Activated naive CD8-positive, alpha-beta T cell treated with anti-CD3 and anti-CD28 coated beads, Interleukin-2, amount 50 U/mL, for 16 hours (primary cell): ENCODE data around the gene METTL16.
A peak's percentile ranks its signal among the peaks of the same experiment; 100 is the strongest.

Experiments used
- DNase-seq: peaks from one replicate; pipeline ENCODE4 v3.0.0-alpha.2; 2020; ENCODE audit warnings: low read depth, low spot score

METTL16 gene

DNA sequence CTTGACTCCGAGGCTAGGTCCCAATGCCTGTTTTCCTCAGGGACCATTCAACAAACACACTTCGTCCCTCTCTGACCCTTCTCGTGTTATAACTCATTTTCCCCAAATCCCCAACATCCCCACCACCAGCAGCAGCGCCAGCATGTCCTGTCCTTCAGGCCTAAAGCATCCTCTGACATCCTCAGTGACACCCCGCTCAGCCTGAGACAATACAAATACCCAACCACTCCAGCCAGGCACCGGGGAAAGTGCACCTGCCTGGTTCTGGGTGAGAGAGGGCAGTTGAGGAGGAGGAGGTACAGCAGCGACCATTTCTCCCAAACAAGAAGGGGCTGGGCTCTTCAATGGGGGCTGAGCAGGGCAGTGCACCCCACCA lies 115.5 kb downstream of the METTL16 start:
- no peak for DNase-seq

DNA sequence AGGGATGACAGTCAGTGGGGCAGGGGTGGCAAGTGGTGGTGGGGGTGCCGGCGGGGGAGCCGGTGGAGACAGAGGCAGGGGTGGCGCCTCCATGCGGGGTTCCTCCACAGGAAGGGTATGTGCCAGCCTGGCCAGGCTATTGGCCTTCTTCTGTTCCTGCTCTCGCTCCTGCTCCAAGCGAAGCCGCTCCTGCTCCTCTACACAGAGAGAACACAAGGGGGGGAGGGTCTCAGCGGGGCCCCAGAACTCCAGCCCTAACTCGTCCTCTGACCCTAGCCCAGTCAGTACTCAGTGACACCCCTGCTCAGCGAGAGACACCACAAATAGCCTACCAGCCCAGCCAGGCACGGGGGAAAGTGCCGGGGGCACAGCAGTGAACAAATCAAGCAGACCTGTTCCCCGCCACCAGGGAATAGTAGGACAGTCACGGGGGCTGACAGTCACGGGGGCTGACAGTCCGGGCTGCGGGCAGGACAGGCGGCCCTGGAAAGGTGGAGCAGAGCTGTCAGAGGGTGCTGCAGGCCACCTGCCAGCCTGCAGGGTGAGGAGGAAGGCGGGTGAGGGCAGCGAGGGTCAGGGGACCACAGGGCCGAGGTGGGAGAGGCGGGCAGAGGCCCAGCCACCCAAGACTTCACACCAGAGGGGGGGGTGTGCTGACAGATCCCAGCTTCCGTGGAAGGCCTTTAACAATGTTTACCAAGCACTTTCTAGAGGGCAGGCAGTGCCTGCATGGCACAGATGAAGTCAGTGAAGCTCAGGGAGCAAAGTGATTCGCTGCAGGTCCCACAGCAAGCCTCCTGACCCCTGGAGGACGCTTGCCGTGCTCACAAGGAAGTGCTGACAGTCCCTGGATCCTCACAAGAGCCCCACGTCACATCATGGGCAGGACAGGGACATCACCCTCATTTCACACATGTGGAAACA lies 116.2 kb downstream of the METTL16 start:
- no peak for DNase-seq

DNA sequence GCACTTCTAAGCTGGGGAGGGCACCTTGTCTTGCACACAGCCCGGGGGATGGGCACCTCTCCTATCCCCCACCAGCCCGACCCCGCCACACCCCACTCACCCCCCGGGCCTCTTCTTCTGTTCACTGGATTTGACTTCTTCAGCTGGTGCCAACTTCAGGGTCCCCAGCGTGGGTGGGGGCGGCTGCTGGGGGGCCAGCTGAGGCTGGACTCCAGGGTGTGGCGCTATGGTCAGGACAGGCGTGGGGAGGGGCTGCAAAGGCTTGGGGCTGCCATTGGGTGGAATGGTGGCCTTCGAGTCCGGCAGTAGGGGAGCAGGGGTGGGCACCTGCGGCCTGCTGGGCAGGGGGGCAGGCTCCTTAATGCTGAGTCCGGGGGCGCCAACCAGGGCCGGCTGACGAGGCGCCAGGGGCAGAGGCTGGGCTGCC lies 116.9 kb downstream of the METTL16 start:
- no peak for DNase-seq

DNA sequence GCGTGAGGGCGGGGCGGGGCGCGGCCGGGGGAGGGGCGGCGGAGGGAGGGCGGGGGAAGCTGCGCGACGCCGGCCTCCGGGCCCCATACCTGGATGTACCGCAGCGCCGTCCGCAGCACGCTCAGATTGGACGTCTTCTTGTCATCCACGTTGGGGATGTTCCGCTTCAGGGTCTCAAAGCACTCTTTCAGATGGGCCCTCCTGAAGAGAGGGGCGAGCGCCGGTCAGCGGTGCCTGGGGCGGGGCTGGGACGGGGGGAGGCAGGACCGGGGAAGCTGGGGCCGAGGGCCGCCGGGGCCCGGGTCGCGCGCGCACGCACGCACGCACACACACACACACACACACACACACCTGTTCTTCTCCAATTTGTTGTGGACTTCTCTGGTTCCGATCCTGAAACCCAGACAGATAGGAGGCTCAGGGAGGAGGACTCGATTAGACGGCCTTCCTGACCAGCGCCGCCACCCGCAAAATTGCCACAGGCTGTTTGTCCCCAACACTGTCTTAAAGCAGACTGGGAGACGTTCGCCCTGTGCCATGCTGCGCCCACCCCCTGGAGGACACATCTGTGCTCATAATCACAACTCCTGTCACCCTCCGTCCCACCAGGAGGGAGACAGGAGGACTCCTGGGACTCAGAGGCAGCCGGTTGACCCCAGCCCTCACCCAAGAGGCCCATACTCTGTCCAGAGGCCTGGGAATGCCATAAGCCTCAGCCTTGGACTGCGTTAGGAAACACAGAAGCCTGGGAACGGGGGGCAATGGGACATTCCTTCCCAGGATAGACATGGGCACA lies 117.5 kb downstream of the METTL16 start:
- DNase-seq: no peak

DNA sequence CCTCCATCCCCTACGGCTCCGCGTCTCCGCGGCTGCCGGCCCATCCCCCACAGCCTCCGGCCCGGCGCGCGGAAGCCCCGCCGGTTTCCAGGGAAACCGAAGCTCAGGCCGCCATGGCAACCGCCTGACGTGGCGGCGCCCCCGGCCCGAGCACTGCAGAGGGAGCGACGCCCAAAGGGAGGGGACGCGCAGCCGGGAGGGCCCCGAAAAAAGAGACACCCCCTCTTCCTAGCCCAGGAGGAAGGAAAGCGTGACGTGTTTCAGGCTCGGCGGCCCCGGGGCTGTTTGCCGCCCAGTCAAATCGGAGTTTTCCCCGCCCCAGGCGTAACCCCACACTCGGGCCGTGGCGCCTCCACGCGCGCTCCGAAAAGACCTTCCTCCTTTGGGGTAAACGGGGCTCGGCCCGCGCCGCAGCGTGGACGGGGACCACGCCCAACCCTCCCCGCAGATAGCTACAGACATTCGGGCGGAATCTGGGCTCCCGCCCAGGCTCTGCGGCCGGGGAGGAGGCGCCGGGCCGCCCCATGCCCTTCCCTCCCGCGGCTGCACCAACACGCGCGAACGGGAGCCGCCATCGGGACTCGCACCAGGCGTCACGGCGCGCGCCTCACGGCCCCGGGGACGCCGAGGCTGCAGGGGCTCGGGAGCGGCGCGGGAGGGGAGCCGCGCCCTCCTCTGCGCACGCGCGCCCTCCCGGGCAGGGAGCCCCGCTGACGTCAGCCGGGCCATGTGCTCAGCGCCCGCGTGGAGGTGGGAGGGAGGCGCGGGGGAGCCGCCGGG lies 118.3 kb downstream of the METTL16 start:
- DNase-seq: peak; percentile 81

DNA sequence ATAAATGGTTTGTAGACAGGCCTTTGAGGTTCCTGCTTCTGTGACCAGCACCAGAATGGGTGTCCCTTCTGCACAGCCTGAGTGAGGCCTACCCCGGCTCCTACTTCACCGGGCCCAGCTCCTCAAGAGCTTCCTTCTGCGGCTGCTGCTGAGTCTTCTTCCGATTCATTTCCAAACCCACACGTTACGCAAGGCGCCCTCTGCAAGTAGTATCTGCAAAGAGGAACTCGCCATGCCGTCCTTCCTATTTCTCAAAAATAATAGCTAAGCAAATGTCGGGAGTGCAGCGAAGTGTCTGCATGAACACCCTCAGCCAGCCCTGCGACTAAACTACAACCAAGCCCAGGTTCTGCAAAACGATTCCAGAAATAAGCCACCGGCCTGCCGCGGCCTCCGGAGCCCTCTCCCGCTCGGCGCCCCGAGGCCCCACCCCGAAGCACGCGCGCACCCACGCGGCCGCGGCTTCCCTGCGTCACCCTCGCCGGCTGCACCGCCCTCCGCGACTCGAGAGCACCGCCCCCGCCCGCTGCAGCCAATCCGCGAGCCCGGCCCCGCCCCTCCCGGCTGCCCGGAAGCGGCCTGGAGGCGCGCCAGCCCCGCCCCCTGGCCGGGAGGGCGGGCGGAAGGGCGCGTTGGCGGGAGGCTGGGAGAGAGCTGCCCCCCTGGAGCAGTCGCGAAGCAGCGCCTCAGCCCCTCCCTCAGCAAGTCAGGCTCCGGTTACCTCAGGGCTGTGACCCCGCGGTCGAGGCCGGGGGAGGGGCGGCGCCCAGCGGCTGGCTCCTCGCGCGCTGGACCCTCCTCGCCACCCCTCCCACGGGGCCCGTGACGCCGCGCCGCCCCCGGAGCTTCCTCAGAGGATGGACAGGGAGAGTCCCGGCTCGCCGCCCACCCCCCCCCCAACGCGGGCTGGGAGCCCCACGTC lies 119.2 kb downstream of the METTL16 start:
- DNase-seq: peak; percentile 95

DNA sequence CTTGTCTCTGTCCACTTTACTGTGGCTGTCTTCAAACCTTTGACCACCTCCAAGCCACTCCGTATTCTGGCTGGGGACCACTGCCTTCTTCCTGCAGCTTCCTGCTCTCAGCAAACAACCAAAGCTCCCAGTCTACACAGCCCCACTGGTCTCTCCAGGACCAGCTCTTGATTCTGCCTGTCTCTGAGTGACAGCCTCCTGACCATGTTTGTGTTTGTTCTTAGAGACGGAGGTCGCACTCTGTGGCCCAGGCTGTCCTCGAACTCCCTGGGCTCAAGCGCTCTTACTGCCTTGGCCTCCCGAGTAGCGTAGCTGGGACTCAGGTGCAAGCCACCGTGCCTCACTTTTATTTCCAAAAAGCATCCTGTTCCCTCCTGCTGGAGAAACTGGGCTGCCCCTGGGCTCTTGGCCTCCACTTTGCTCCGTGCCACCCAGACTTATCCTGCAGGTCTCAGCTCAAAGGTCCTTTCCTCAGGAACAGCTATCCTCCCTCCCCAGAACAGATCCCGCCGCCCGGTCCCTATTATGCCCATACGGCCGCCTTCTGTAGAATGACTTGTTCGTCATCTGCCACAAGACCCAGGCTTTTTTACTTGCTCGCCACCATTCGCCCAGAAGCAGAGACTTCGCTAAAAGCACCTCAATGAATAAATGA lies 120.0 kb downstream of the METTL16 start:
- DNase-seq: no peak

DNA sequence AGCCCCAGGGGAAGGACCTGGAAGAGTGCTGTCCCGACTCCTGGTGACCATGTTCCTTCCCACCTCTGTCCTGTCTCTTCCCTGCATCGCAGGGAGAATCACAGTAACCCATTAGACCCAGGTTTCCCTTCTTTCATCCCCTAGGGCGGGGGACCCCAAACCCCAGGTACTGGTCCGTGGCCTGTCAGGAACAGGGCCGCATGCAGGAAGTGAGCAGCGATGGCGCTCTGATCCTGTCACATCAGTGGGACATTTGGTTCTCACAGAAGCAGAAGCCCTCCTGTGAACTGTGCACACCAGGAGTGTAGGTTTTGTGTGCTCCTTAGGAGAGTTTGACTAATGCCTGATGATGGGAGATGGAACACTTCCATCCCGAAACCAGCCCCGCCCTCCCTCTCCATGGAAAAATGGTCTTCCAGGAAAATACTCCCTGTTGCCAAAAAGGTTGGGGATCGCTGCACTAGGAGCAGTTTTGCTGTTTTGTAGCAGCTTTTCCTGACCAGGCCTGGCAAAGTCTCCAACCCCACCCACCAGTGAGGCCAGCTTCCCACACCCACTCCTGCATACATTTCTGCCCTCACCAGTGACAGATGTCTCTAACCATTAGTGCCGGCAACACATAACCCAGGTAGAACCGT lies 121.4 kb downstream of the METTL16 start:
- no peak for DNase-seq

DNA sequence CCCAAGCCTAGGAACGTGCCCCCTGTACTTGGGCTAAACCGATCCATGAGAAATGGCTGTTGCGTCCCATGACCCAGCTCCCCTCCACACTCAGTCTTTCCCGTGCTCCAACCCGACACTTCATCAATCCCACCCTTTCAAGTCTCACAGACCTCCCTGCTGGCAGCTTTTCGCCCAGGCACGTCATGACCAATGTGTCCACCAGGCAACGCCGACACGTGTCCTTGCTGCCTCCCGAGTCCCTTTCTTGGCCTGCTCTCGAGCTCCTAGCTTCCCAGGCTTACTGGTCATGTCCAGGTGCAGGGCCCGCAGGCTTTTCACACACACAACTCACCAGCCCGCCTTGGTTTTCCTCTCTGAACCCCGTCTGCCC lies 123.0 kb downstream of the METTL16 start:
- DNase-seq: no peak

DNA sequence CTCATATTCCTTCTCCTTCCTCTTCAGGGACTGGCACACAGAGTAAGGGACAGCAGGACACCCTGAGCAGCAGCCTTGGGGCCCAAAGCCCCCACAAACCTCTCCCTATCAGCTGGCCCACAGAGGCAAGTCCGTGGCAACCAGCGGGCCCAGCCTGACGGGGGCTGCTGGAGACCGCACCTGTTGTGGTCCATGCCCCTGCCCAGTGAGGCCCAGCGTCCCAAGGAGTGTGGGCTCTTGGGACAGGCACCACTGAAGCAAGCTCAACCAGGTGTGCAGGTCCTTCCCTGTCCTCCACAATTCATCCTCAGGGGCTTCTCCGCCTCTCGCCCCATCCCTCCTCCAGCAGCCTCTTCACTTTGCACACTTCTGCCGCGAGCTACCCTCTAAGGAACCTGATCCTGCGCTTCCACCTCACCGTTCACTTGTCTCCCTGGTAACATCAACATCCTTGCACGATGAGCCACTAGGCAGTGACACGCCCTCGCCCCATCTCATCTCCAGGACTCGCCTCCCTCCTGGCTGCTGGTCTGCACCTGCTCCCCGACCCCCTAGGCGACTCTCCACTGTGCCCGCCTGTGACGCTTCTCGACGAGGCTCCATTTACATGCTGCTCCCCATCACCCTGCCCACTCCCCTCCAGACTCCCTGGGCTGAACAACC lies 123.5 kb downstream of the METTL16 start:
- no peak for DNase-seq

DNA sequence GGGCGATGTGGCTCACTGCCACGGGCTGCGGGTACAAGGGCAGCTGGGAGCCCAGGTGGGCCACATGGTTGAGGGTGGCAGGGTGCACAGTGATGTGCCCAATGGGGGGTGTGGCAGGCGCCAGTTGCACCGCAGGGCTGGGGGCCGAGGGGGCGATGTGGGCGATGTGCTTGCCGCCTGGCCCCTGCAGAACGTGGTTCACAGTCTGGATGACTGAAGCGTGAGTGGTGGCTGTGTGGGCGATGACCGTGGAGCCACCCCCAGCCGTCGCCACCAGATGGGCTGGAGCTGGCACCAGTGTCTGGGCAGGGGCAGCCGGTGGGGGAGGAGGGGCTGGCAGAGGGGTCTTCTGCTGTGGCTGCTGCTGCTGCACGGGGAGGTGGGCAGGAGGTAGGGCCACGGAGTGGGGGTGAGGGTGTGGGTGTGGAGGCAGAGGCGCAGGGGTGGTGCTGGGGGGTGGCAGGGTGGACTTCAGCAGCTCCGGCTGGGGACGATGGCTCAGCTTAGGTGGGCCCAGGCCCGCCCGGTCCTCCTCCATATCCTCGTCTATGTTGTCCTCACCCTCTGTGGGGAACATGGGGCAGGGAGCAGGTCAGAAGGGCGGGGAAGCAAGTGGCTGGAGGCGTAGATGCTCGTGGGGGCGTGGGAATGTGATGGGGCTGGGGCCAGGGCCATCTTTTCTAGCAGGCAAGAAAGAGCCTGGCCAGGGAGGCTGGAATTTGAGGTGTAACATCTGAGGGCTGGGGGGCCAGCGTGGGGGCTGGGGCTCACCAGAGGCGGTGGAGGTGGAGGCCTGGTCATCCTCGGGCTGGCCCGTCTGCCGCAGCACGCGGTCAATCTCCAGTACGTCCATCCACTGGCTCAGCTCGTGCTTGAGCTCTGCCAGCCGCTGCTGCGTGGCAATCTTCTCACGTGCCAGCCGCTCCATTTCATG lies 124.3 kb downstream of the METTL16 start:
- no peak for DNase-seq

DNA sequence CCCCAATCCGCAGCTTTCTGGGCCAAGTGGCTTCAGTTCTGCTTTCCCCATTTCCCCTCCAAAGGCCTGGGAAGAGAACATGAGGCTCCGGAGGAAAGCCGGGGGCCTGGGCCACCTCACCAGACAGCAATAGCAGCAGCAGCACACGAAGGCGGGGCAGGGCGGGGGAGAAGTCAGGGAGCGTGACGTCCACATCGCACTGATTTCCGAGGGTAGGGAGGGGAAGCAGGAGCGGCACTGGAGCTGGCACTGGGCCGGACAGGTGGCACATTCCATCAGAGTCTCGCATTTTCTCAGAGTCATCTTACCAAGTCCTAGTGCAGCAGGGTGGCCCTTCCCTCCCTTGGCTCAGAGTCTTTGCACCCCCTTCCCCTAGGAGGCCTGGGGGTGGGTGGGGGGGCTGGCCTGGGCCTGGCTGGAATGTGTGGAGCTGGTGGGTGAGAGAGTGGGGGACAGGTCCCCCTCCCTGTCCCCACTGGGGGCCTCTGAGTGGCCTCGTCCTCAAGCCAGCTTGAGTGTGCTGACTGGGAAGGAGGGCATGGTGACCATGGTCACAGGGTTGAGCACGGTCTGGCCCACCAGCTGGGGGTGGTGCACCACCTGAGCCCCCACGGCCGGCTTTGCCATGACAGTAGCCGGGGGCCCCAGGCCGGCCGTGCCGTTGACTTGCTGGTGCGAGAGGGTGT lies 125.1 kb downstream of the METTL16 start:
- no peak for DNase-seq

DNA sequence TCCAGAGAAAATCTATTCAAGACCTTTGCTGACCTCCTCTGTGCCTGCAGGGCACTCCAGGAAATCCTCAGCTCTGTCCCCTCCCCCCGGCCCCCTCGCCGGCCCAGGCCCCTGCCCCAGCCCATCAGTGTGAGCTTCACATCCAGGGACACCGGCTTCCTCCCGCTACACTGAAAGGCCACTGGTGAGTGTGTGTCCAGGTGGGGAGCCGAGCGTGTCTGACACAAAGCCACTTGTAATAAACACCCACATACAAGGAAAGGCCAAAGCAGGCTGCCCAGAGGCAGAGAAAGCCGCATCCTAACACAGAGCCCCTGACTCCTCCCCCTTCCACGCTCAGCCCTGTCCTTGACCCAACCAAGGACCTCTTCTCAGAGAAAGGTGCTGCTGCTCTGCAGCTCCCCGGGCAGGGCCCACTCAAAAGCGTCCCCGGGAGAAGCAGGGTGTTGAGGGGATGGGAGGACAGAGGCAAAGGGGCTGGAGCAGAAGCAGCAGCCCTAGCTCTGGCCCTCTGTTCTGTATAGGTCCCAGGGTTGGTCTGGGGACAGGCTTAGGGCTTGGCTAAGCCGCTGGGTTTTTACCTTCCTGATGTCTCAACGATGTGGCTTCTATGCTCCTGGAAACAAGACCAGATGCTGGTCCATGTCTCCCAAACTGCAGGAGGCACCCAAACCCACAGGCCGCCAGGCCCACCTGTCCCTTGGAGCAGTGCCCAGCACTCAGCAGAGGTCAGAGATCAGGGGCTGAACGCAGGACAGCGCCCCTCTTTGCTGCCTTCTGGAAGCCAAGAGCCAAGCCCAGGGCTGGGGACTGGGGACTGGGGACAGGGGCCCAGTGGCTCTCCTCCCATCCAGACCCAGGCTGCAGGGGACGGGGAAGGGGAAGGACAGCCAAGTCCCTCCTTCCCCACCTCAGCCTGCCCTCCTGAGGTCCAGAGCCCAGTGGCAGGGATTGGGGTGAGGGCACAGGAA lies 126.2 kb downstream of the METTL16 start:
- DNase-seq: no peak

DNA sequence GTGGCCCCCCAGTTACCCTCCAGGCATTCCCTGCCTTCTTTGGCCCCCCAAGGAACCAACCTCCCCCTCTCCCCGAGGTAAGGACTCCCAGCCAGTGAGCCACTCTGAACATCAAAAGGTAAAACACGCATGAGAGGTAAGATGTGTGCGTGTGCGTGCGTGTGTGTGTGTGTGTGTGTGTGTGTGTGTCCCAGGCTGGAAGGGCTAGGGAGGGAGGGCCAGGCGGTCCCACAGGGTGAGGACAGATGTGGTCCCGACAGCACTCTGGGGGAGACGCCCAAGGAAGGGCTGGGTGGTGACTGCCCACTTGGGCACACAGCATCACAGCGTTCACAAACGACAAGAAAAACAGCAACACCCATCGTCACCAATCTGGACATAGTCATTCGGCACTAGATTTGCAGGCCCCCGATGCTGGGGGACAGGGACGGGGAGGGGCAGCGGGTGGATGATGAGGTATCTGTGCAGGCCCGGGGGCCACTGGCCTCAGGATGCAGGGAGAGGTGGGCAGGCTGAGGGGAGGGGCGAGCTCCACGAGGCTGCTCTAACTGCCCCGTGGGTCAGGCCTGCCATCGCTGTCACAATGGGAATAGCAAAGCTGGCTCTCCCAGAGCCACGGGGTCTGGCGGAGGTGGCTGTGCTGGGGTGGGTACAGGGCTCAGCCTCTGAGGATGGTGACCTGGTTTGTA lies 127.1 kb downstream of the METTL16 start:
- DNase-seq: no peak

DNA sequence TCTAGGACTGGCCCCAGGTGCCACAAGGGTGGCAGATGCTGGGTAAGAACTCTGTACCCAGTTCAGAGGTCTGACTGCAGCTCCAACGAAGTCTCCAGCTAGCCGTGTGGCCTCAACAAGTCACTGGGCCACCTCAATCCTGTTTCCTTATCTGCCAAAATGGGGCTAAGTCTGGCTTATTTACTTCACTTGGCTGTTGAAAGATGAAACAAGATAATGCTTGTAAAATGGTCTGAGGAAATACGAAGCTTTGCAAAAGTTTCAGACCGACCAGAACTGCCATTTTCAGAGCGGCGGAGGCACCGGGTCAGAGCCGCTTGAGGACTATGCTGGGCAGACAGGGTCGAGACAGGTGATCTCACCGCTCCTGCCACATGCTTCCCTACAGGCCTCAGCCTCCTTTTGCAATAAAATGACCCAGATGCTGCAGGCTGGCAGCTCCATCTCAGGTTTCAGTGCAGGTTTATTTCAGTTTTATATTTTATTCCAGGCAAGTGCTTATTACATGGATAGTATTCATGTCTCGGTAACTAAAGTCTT lies 128.0 kb downstream of the METTL16 start:
- DNase-seq: no peak
